Liver (tissue), 9 donors: ENCODE measurements around the gene ERBB4. TPM values are rescaled to one million over a fixed set of nuclear protein-coding genes. Genes with fewer than 3 reads are reported as not detected.

ENCODE experiments used
- DNase-seq: peaks from one replicate; pipeline ENCODE4 v3.0.0-alpha.2; 2017; ENCODE audit warnings: low spot score
- H3K27ac ChIP-seq, 2 donors: one replicate each; pipeline ENCODE4 v1.7.0; 2013; ENCODE audit warnings: inconsistent platforms in 2 of 2, low read length in 2 of 2, control low read depth in 1 of 2, low read depth in 1 of 2, mild to moderate bottlenecking in 1 of 2
- H3K27me3 ChIP-seq, 4 donors: one replicate each; pipeline versions ENCODE4 v1.6.1 to v1.7.0; 2013; ENCODE audit warnings: low read length in 3 of 4, inconsistent platforms in 1 of 4, mild to moderate bottlenecking in 1 of 4, moderate library complexity in 1 of 4; ENCODE audit not compliant: control insufficient read depth in 4 of 4, insufficient read depth in 4 of 4
- H3K36me3 ChIP-seq, 4 donors: one replicate each; pipeline versions ENCODE4 v1.6.1 to v1.7.0; 2013; ENCODE audit warnings: low read length in 3 of 4, mild to moderate bottlenecking in 3 of 4, low read depth in 1 of 4, moderate library complexity in 1 of 4; ENCODE audit not compliant: control insufficient read depth in 4 of 4, insufficient read depth in 3 of 4
- H3K4me1 ChIP-seq, 4 donors: one replicate each; pipeline versions ENCODE4 v1.6.1 to v1.7.0; 2013; ENCODE audit warnings: low read length in 3 of 4, mild to moderate bottlenecking in 3 of 4, moderate library complexity in 1 of 4; ENCODE audit not compliant: control insufficient read depth in 4 of 4, insufficient read depth in 4 of 4
- H3K4me3 ChIP-seq, 3 donors: one replicate each; pipeline versions ENCODE4 v1.6.1 to v1.7.0; 2013; ENCODE audit warnings: low read length in 3 of 3, control low read depth in 1 of 3, low read depth in 1 of 3, mild to moderate bottlenecking in 1 of 3
- H3K9ac ChIP-seq, 2 donors: one replicate each; pipeline ENCODE4 v1.7.0; 2013; ENCODE audit warnings: low read length in 2 of 2, mild to moderate bottlenecking in 2 of 2, moderate library complexity in 2 of 2, control low read depth in 1 of 2, low read depth in 1 of 2
- H3K9me3 ChIP-seq, 4 donors: one replicate each; pipeline versions ENCODE4 v1.6.1 to v1.7.0; 2013; ENCODE audit warnings: low read length in 3 of 4; ENCODE audit not compliant: control insufficient read depth in 4 of 4
- ATF3 ChIP-seq: IDR thresholded peaks from 2 replicates; pipeline ENCODE4 v1.6.1; 2016; ENCODE audit warnings: antibody characterized with exemption
- CTCF ChIP-seq: fragments of 150-350 bp; IDR thresholded peaks from 2 replicates; pipeline ENCODE4 v1.5.1; 2017; ENCODE audit warnings: improper control_type of control experiment, low read depth, low read length; ENCODE audit not compliant: missing input control
- EGR1 ChIP-seq, 2 donors: IDR thresholded peaks; 2 replicates each; pipeline ENCODE4 v1.6.1; 2016 to 2018; ENCODE audit warnings: antibody characterized with exemption in 2 of 2, low read depth in 2 of 2
- FOXA1 ChIP-seq: IDR thresholded peaks from 2 replicates; pipeline ENCODE4 v1.6.1; 2016; ENCODE audit warnings: antibody characterized with exemption
- FOXA2 ChIP-seq: IDR thresholded peaks from 2 replicates; pipeline ENCODE4 v1.6.1; 2016; ENCODE audit warnings: antibody characterized with exemption
- GABPA ChIP-seq, 2 donors: IDR thresholded peaks in 1 of 2; conservative IDR thresholded peaks in 1 of 2; 2 replicates each; pipeline ENCODE4 v1.6.1; 2016; ENCODE audit warnings: antibody characterized with exemption in 2 of 2, mild to moderate bottlenecking in 1 of 2, moderate library complexity in 1 of 2
- HNF4A ChIP-seq, 2 donors: conservative IDR thresholded peaks; 2 replicates each; pipeline ENCODE4 v1.6.1; 2016; ENCODE audit warnings: antibody characterized with exemption in 2 of 2, mild to moderate bottlenecking in 2 of 2
- HNF4G ChIP-seq: IDR thresholded peaks from 2 replicates; pipeline ENCODE4 v1.6.1; 2016; ENCODE audit warnings: antibody characterized with exemption
- JUND ChIP-seq, 2 donors: IDR thresholded peaks; 2 replicates each; pipeline ENCODE4 v1.6.1; 2016; ENCODE audit warnings: antibody characterized with exemption in 2 of 2
- MAX ChIP-seq: IDR thresholded peaks from 2 replicates; pipeline ENCODE4 v1.6.1; 2016; ENCODE audit warnings: antibody characterized with exemption
- NR2F2 ChIP-seq: IDR thresholded peaks from 2 replicates; pipeline ENCODE4 v1.6.1; 2016; ENCODE audit warnings: antibody characterized with exemption
- RAD21 ChIP-seq, 2 donors: IDR thresholded peaks; 2 replicates each; pipeline ENCODE4 v1.6.1; 2016; ENCODE audit warnings: antibody characterized with exemption in 2 of 2, mild to moderate bottlenecking in 2 of 2
- RXRA ChIP-seq, 2 donors: IDR thresholded peaks; 2 replicates each; pipeline ENCODE4 v1.6.1; 2017 to 2018; ENCODE audit warnings: antibody characterized with exemption in 2 of 2, mild to moderate bottlenecking in 1 of 2
- SP1 ChIP-seq: IDR thresholded peaks from 2 replicates; pipeline ENCODE4 v1.6.1; 2018; ENCODE audit warnings: antibody characterized with exemption, mild to moderate bottlenecking
- TAF1 ChIP-seq: conservative IDR thresholded peaks from 2 replicates; pipeline ENCODE4 v1.6.1; 2016; ENCODE audit warnings: antibody characterized with exemption, mild to moderate bottlenecking
- YY1 ChIP-seq: IDR thresholded peaks from 2 replicates; pipeline ENCODE4 v1.6.1; 2016; ENCODE audit warnings: antibody characterized with exemption, mild to moderate bottlenecking
- ZBTB33 ChIP-seq: IDR thresholded peaks from 2 replicates; pipeline ENCODE4 v1.6.1; 2016; ENCODE audit warnings: antibody characterized with exemption
- WGBS: extraction: QIAGEN DNeasy Blood & Tissue Kit; methylation state at CpG from one replicate; pipeline ENCODE4 v1.1.7; 2013; 5-methylcytosine and 5-hydroxymethylcytosine counted together
- polyA plus RNA-seq, 2 donors: library from polyadenylated mRNA; stranded (reverse) in 1 of 2; unstranded in 1 of 2; fragments of 200-250 nt in 1 of 2; fragments of >200 nt in 1 of 2; fragmentation: Nextera tagmentation in 1 of 2; extraction: Ambion mirVana in 1 of 2; gene quantifications; one replicate each; pipeline versions ENCODE4 v1.2.1 to v1.2.3, GENCODE V29; 2013 to 2015
- total RNA-seq, 2 donors: library from RNA; depleted of rRNA; stranded (reverse); fragments of >200 nt; gene quantifications; one replicate each; pipeline ENCODE4 v1.2.3, GENCODE V29; 2014
- donor health status: healthy.
- donor health status: healthy.
- donor health status: healthy.
- donor health status: healthy.
- donor health status: healthy.

The ERBB4 gene
- total and polyA plus RNA-seq, 4 donors: 0.03 to 0.42 TPM; not detected in 2

- TF ChIP-seq JUND (IDR thresholded peaks at IDR 0.05): no peak
- no peak for TF ChIP-seq HNF4G
Measured at GRCh38 chr2:212265777-212266176, 272.8 kb downstream of the ERBB4 start (continued).

GRCh38 chr2:212264187-212264586 lies 274.4 kb downstream of the ERBB4 start:
- Histone ChIP-seq H3K4me1 (no peaks in the 10 kb centered on the region), H3K27me3 (no peaks in the 10 kb centered on the region), H3K4me3 (no peak overlapping the region), H3K9me3 (no peaks in the 10 kb centered on the region), H3K27ac (no peak overlapping the region), H3K36me3 (no peaks in the 10 kb centered on the region), H3K9ac (no peak overlapping the region)
- TF ChIP-seq SP1 (no peak), JUND (IDR thresholded peaks at IDR 0.05) (no peak), GABPA (IDR thresholded peaks at IDR 0.05 in 1 of 2, conservative IDR thresholded peaks at IDR 0.05 in 1 of 2) (no peak), NR2F2 (no peak)
- WGBS: 88% methylated on average over 3 of the region's 3 CpGs
- DNase-seq: no peak

GRCh38 chr2:212259226-212259625 lies 279.4 kb downstream of the ERBB4 start:
- H3K36me3 ChIP-seq: no peaks in the 10 kb centered on the region
- no peaks in the 10 kb centered on the region for H3K9me3 ChIP-seq
- no peaks in the 10 kb centered on the region for H3K27me3 ChIP-seq
- 78% methylated on average over 2 of the region's 2 CpGs for WGBS
- no peaks in the 10 kb centered on the region for H3K4me1 ChIP-seq
- no peak overlapping the region for H3K4me3 ChIP-seq
- no peak for DNase-seq
- no peak for TF ChIP-seq MAX
- no peak for TF ChIP-seq TAF1
- TF ChIP-seq HNF4G: no peak
- no peak for TF ChIP-seq CTCF
- TF ChIP-seq RAD21 (IDR thresholded peaks at IDR 0.05): no peak
- no peak for TF ChIP-seq FOXA2
- TF ChIP-seq YY1: no peak
- no peak for TF ChIP-seq HNF4A (conservative IDR thresholded peaks at IDR 0.05)
- no peak for TF ChIP-seq RXRA (IDR thresholded peaks at IDR 0.05)
- TF ChIP-seq NR2F2: no peak
- TF ChIP-seq FOXA1: no peak
- TF ChIP-seq ATF3: no peak
- TF ChIP-seq JUND (IDR thresholded peaks at IDR 0.05): no peak
- TF ChIP-seq EGR1 (IDR thresholded peaks at IDR 0.05; ENCODE audit: low read depth in 2 of 2): no peak
- no peak for TF ChIP-seq SP1
- TF ChIP-seq ZBTB33: no peak
- TF ChIP-seq GABPA (IDR thresholded peaks at IDR 0.05 in 1 of 2, conservative IDR thresholded peaks at IDR 0.05 in 1 of 2): no peak
- H3K27ac ChIP-seq: no peak overlapping the region
- no peak overlapping the region for H3K9ac ChIP-seq
